Measurements from ENCODE around the gene MAP1A. TPM values are rescaled to one million over a fixed set of nuclear protein-coding genes. Genes with fewer than 3 reads are reported as not detected.

The MAP1A gene
- total RNA-seq, 1 donor from 2014 or later: 4.0 TPM

- peak; percentile 38 for DNase-seq (ENCODE audit: low spot score)
- Mint-ChIP-seq H3K4me1 (peaks cover 63% of the 10 kb centered on the region), H3K4me3 (peak overlapping the region; percentile 90), H3K36me3 (peaks cover 9% of the 10 kb centered on the region), H3K27ac (peak overlapping the region; percentile 97), H3K9me3 (no peaks in the 10 kb centered on the region), H3K27me3 (ENCODE audit: insufficient read depth, low read depth) (peaks cover 4% of the 10 kb centered on the region)
- peaks cover 25% of the 10 kb centered on the region for H3K4me1 ChIP-seq
- H3K36me3 ChIP-seq: no peaks in the 10 kb centered on the region
- H3K4me2 ChIP-seq: peak overlapping the region; percentile 84
- peak overlapping the region; percentile 63 for H3K4me3 ChIP-seq
- no peak overlapping the region for H3K9ac ChIP-seq
- no peaks in the 10 kb centered on the region for H4K20me1 ChIP-seq (ENCODE audit: low read depth)
- H3K27ac ChIP-seq: no peak overlapping the region
- H3K9me3 ChIP-seq (ENCODE audit: low read depth): no peaks in the 10 kb centered on the region
- TF ChIP-seq EZH2phosphoT487 (IDR thresholded peaks at IDR 0.05) (no peak), EZH2 (IDR thresholded peaks at IDR 0.05) (no peak), CTCF (IDR thresholded peaks at IDR 0.05) (no peak)
- H3K27me3 ChIP-seq: peaks cover 14% of the 10 kb centered on the region
- H3K79me2 ChIP-seq (ENCODE audit: low read depth): no peaks in the 10 kb centered on the region
- peaks cover 27% of the 10 kb centered on the region for H3F3A ChIP-seq (ENCODE audit: low read depth)
- H2AFZ ChIP-seq (replicated peaks): no peak overlapping the region
These were observed 8.3 kb upstream of the MAP1A start for GRCh38 chr15:43508991-43509659.

- Mint-ChIP-seq H3K9me3 (no peaks in the 10 kb centered on the region), H3K4me1 (peaks cover 67% of the 10 kb centered on the region), H3K36me3 (peaks cover 10% of the 10 kb centered on the region), H3K27me3 (ENCODE audit: insufficient read depth, low read depth) (peaks cover 4% of the 10 kb centered on the region), H3K4me3 (peak overlapping the region; percentile 90), H3K27ac (peak overlapping the region; percentile 97)
- no peaks in the 10 kb centered on the region for H3K79me2 ChIP-seq (ENCODE audit: low read depth)
- peak overlapping the region; percentile 63 for H3K4me3 ChIP-seq
- H3K27me3 ChIP-seq: peaks cover 14% of the 10 kb centered on the region
- no peaks in the 10 kb centered on the region for H3K36me3 ChIP-seq
- H4K20me1 ChIP-seq (ENCODE audit: low read depth): no peaks in the 10 kb centered on the region
- no peak overlapping the region for H3K9ac ChIP-seq
- H3F3A ChIP-seq (ENCODE audit: low read depth): peaks cover 27% of the 10 kb centered on the region
- H3K27ac ChIP-seq: peak overlapping the region; percentile 72
- TF ChIP-seq CTCF (IDR thresholded peaks at IDR 0.05): no peak
- TF ChIP-seq EZH2 (IDR thresholded peaks at IDR 0.05): no peak
- no peak for TF ChIP-seq EZH2phosphoT487 (IDR thresholded peaks at IDR 0.05)
- H3K4me2 ChIP-seq: peak overlapping the region; percentile 84
- peak overlapping the region; percentile 52 for H2AFZ ChIP-seq (replicated peaks)
- no peaks in the 10 kb centered on the region for H3K9me3 ChIP-seq (ENCODE audit: low read depth)
- H3K4me1 ChIP-seq: peaks cover 27% of the 10 kb centered on the region
- peak; percentile 39 for DNase-seq (ENCODE audit: low spot score)
These were observed 7.7 kb upstream of the MAP1A start for GRCh38 chr15:43509660-43510199.

- peak; percentile 100 for DNase-seq (ENCODE audit: low spot score)
- Histone ChIP-seq H3K79me2 (ENCODE audit: low read depth) (no peaks in the 10 kb centered on the region), H3K4me2 (peak overlapping the region; percentile 84), H3K4me1 (peaks cover 27% of the 10 kb centered on the region), H3K27me3 (peaks cover 14% of the 10 kb centered on the region), H3K36me3 (no peaks in the 10 kb centered on the region), H3K9me3 (ENCODE audit: low read depth) (no peaks in the 10 kb centered on the region), H3K27ac (peak overlapping the region; percentile 72), H3F3A (ENCODE audit: low read depth) (peaks cover 27% of the 10 kb centered on the region), H4K20me1 (ENCODE audit: low read depth) (no peaks in the 10 kb centered on the region), H3K4me3 (peak overlapping the region; percentile 63), H3K9ac (no peak overlapping the region), H2AFZ (replicated peaks) (peak overlapping the region; percentile 52)
- H3K27ac Mint-ChIP-seq: peak overlapping the region; percentile 97
- H3K27me3 Mint-ChIP-seq (ENCODE audit: insufficient read depth, low read depth): peaks cover 4% of the 10 kb centered on the region
- H3K36me3 Mint-ChIP-seq: peaks cover 10% of the 10 kb centered on the region
- no peaks in the 10 kb centered on the region for H3K9me3 Mint-ChIP-seq
- no peak for TF ChIP-seq EZH2phosphoT487 (IDR thresholded peaks at IDR 0.05)
- peak; percentile 39 for TF ChIP-seq CTCF (IDR thresholded peaks at IDR 0.05)
- peaks cover 66% of the 10 kb centered on the region for H3K4me1 Mint-ChIP-seq
- peak overlapping the region; percentile 90 for H3K4me3 Mint-ChIP-seq
These were observed 7.0 kb upstream of the MAP1A start for GRCh38 chr15:43510200-43511011.

All from neural progenitor cell (in vitro differentiated cells).